ENCODE measurements around the gene SPIN1. TPM values are rescaled to one million over a fixed set of nuclear protein-coding genes. Genes with fewer than 3 reads are reported as not detected.

SPIN1 gene
- total RNA-seq, 2 donors from 2014 or later = 21.8 to 42.8 TPM

- no peaks in the 10 kb centered on the region for H3K36me3 ChIP-seq (replicated peaks in 1 of 2; ENCODE audit: insufficient read depth in 1 of 2, low read depth in 2 of 2)
- WGBS, 2 donors = 3 to 6% methylated on average over 12 to 14 of the region's 14 CpGs
- no peaks in the 10 kb centered on the region for H3K27me3 ChIP-seq
- H3K27ac ChIP-seq = peak overlapping the region; percentile 87 to 97 (median 94)
- TF ChIP-seq CTCF (IDR thresholded peaks at IDR 0.05) = no peak
- no peak for TF ChIP-seq POLR2A (IDR thresholded peaks at IDR 0.05)
- H3K4me3 ChIP-seq = peak overlapping the region; percentile 21 to 30
- DNase-seq (peak in 1 of 4 donors; percentile 63), ATAC-seq (peak; percentile 19)
- intact Hi-C loops (cut with DNase I) = no loop called here
- H3K9me3 ChIP-seq = no peaks in the 10 kb centered on the region
- H3K4me1 ChIP-seq = peaks cover 25% of the 10 kb centered on the region
Measured at GRCh38 chr9:88387036-88387551, 1.1 kb upstream of the SPIN1 start.

DNA sequence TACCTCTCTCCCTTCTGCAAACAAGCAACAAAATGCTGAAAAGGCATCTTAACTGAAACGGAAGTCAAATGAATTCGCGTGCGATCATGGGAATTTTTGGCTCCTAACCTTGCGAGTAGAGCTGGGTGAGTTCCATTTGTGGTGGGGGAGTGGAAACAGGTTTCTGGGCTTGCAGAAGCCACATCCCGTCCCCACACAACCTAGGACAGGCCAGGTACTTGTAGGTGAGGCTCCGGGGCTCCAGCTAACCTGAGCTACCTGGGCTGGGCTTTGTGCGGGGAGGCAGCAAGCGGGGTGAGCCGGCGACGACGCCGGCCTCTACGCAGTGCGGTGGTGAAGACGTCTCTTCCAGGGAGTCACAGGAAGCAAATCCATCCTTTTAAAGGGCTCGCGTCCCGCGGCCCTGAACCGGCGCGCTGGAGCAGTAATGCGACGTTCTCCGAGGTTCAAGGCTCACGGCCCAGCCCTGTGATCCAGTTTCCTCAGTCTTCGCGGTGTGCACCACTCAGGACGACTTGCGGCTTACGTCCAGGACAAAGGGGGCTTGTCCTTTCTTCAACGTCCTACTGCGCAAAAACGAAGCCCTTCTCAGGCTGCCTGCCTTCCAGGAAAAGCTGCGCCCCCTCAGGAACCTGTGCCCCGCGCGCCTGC lies 567 bp upstream of the SPIN1 start:
- H3K27ac ChIP-seq = peak overlapping the region; percentile 87 to 97 (median 94)
- ATAC-seq (peak; percentile 33), DNase-seq (peak; percentile 55 to 66 (median 62))
- TF ChIP-seq CTCF (IDR thresholded peaks at IDR 0.05) (peak in 2 of 7 experiments; percentile 12 to 20), POLR2A (IDR thresholded peaks at IDR 0.05) (peak; percentile 72 to 92 (median 90))
- peak overlapping the region; percentile 21 to 30 for H3K4me3 ChIP-seq
- H3K9me3 ChIP-seq = no peaks in the 10 kb centered on the region
- H3K27me3 ChIP-seq = no peaks in the 10 kb centered on the region
- H3K36me3 ChIP-seq (replicated peaks in 1 of 2; ENCODE audit: insufficient read depth in 1 of 2, low read depth in 2 of 2) = no peaks in the 10 kb centered on the region
- peaks cover 25% of the 10 kb centered on the region for H3K4me1 ChIP-seq
- WGBS, 2 donors = 1% methylated on average over 8 to 39 of the region's 40 CpGs
- intact Hi-C loops (cut with DNase I) = no loop called here

GRCh38 chr9:88388886-88389605 lies 802 bp downstream of the SPIN1 start:
- intact Hi-C loops (cut with DNase I) = no loop called here
- Histone ChIP-seq H3K27ac (peak overlapping the region; percentile 87 to 97 (median 94)), H3K4me3 (peak overlapping the region; percentile 65 to 74), H3K36me3 (replicated peaks in 1 of 2; ENCODE audit: insufficient read depth in 1 of 2, low read depth in 2 of 2) (no peaks in the 10 kb centered on the region), H3K27me3 (no peaks in the 10 kb centered on the region), H3K4me1 (peaks cover 25% of the 10 kb centered on the region), H3K9me3 (no peaks in the 10 kb centered on the region)
- TF ChIP-seq CTCF (IDR thresholded peaks at IDR 0.05) (peak in 1 of 7 experiments; percentile 14), POLR2A (IDR thresholded peaks at IDR 0.05) (peak in 2 of 3 donors; percentile 27 to 30)
- DNase-seq = peak in 3 of 4 donors; percentile 52 to 62 (median 57)
- ATAC-seq = peak; percentile 6
- WGBS, 2 donors = 0% methylated on average over 17 to 41 of the region's 71 CpGs

GRCh38 chr9:88390371-88390990 lies 2.2 kb downstream of the SPIN1 start:
- TF ChIP-seq POLR2A (IDR thresholded peaks at IDR 0.05) (no peak), CTCF (IDR thresholded peaks at IDR 0.05) (no peak)
- H3K27ac ChIP-seq = peak overlapping the region in 1 of 4 donors; percentile 94
- H3K9me3 ChIP-seq = no peaks in the 10 kb centered on the region
- no peak for ATAC-seq
- DNase-seq = no peak
- peaks cover 25% of the 10 kb centered on the region for H3K4me1 ChIP-seq
- no peaks in the 10 kb centered on the region for H3K36me3 ChIP-seq (replicated peaks in 1 of 2; ENCODE audit: insufficient read depth in 1 of 2, low read depth in 2 of 2)
- H3K27me3 ChIP-seq = no peaks in the 10 kb centered on the region
- no peak overlapping the region for H3K4me3 ChIP-seq
- intact Hi-C loops (cut with DNase I) = no loop called here
- 54% methylated on average over 3 of the region's 3 CpGs for WGBS, 2 donors
